GM19463 (cell line): Measurements from ENCODE around the gene CDK19.
"Not testable (repeated sequence)": the region's sequence is repeated elsewhere in the genome, so short reads cannot be mapped to it uniquely, and the experiment has no call there.

ENCODE experiments used
- ATAC-seq: cut with Tn5 transposase; IDR thresholded peaks from one replicate; pipeline ENCODE4 v1.9.1; 2021; ENCODE audit warnings: mild to moderate bottlenecking, moderate library complexity; ENCODE audit not compliant: unreplicated experiment

CDK19 gene

DNA sequence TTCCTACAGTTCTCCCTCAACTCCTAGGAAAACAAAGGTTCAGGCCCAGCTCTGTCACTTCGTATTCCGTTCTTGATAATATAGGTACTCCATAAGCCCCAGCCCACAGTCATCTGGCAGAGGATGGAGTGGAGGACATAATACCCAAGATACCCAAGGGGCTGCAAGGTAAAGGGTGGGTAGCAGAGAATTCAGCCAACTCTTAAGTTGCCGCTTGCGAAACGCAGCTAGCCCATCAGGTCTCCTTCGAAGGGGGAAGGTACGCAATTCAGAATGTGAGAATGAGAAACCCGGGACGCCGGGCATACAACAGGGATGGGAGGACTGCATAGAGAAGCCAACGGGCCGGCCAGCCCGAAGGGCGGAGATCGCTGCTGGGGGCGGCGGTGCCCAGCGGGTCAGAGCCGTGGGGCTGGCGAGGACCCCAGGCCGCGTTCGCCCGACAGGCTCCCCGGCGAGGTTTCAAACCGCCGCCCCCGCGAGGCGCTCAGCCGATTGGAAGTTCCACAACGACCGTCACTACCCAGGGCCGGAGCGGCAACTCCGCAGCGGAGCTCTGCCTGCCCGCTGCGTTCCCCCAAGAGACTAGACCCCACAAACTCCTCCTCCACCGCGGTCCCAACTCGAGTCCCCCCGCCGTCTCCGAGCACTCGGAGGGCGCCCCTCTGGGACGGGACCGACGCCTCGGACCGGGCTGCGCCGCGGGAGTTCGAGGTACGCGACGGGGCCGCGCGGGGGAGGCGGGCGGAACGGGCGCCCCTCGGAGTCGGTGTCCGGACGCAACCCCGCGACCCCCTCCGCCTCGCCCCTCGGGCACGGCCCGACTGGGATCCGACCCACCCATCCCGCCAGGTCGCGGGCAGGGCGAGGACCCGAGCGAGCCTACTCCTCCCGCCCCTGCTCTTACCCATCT lies 911 bp downstream of the CDK19 start:
- ATAC-seq, result peak; percentile 16

- ATAC-seq, result no peak
These were observed 1.7 kb downstream of the CDK19 start for GRCh38 chr6:110813338-110814101.

GRCh38 chr6:110812719-110813118 lies 2.5 kb downstream of the CDK19 start:
- ATAC-seq, result no peak

DNA sequence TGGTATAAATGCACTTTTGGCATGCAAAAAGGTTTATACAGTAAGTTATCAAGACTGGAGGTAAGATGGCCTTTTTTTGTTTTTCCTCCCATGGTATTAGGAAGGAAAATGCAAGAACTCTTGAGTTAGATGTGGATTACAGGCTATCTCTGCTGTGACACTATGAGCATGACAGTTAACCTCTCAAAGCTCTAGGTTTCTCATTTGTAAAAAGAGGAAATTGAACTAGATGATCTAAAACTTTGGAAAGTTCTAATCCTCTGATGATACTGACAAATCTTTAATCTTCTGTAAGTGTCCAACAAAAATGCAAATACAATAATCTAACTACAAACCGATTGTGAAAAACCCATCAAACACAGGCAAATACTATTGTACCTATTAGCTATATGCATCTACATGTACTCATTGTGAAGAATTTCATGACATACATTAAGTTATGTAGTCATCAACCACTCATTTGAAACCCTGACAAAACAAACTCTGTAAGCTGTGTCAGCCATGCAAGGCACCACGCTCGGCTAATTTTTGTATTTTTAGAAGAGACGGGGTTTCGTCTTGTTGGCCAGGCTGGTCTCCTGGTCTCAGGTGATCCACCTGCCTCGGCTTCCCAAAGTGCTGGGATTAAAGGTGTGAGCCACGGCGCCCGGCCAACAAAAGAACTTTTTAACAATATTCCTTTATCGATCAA lies 4.2 kb downstream of the CDK19 start:
- ATAC-seq, result peak; percentile 10

DNA sequence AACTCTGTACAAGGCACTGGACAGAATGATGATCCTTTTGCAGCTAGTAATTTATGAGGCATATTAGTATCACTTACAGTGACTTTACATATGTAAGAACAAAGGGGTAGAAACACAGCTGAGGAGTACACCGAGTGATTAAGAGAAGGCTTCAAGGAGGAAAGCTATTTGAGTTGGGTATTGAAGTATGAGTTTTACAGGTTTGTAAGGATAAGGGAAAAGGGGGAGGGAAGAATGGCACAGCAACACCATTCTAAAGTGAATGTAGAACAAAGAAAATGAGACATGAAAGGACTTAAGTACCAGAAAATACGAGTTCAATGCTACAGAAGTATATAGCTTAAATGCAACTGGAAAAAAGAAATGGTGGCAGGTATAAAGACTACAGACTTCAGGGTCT lies 5.5 kb downstream of the CDK19 start:
- no peak for ATAC-seq

DNA sequence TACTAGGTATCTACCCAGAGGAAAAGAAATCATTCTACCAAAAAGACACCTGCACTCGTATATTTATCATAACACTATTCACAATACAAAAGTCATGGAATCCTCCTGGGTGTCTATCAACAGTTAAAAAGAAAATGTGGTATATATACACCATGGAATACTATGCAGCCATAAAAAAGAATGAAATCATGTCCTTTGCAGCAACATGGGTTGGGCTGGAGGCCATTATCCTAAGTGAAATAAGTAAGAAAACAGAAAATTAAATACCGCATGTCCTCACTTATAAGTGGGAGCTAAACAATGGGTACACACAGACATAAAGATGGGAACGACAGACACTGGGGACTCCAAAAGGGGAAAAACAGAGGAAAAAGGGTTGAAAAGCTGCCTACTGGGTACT lies 13.1 kb downstream of the CDK19 start:
- ATAC-seq, result not testable (repeated sequence)

GRCh38 chr6:110800839-110801196 lies 14.5 kb downstream of the CDK19 start:
- ATAC-seq, result no peak

DNA sequence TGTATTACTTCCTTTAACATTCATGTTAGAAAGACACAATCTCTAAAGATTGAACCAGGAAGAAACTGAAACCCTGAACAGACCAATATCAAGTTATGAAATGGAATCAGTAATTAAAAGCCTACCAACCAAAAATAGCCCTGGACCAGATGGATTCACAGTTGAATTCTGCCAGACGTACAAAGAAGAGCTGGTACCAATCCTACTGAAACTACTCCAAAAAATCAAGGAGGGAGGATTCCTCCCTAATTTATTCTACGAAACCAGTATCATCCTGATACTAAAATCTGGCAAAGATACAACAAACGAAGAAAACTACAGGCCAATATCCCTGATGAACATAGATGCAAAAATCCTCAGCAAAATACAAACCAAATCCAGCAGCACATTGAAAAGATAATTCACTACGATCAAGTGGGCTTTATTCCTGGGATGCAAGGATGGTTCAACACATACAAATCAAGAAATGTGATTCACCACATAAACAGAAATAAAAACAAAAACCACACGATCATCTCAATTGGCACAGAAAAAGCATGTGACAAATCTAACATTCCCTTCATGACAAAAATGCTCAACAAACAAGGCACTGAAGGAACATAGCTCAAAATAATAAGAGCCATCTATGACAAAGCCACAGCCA lies 15.0 kb downstream of the CDK19 start:
- no peak for ATAC-seq

DNA sequence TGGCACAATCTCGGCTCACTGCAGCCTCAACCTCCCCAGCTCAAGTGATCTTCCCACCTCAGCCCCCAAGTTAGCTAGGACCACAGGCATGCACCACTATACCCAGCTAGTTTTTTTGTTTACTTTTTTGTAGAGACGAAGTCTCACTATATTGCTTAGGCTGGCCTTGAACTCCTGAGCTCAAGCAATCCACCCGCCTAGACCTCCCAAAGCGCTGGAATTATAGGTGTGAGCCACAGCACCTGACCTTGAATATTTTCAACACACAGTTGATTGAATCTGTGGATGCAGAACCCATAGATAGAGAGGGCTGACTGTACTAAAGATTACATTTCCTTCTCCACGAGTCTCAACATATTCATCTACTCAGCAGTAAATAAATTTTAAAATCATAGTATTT lies 15.6 kb downstream of the CDK19 start:
- ATAC-seq, result no peak

DNA sequence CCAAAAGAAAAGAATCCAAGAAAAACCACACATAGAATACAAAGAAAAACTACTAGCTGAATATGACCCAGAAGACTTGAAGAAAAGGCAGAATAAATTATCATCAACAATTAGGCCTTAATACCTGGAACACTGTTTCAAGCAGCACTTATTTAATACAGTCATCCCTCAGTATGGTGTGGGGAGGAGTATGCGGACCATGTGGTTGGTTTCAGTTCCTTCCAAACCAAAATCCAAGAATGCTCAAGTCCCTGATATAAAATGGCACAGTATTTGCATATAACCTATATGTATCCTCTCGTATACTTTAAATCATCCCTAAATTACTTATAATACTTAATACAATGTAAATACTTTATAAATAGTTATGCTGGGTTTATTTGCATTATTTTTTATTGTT lies 16.1 kb downstream of the CDK19 start:
- ATAC-seq, result no peak

- ATAC-seq, result no peak
These were observed 20.0 kb downstream of the CDK19 start for GRCh38 chr6:110795271-110795670.

DNA sequence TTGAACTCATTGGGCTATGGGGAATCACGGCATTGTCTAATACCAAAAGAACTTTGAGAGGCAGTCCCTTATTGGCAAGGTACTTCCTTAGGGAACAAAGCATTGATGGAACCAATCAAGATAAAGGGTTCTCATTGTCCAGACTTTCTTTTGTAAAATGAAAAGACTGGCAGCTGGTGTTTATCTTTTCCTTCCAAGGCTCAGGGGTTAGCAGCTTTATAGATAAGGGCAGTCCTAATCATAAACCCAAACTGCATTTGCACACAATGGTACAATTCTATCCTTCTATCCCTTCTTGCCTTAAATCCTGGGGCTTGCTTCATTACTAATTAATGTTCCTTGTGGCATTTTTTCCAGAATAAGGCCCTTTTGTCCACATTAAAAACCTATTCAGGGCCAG lies 28.6 kb downstream of the CDK19 start:
- ATAC-seq, result no peak

- ATAC-seq, result no peak
These were observed 29.0 kb downstream of the CDK19 start for GRCh38 chr6:110786271-110786670.

GRCh38 chr6:110784610-110784979 lies 30.7 kb downstream of the CDK19 start:
- no peak for ATAC-seq

- no peak for ATAC-seq
These were observed 33.6 kb downstream of the CDK19 start for GRCh38 chr6:110781522-110782214.

- ATAC-seq, result no peak
These were observed 36.9 kb downstream of the CDK19 start for GRCh38 chr6:110778333-110778732.

DNA sequence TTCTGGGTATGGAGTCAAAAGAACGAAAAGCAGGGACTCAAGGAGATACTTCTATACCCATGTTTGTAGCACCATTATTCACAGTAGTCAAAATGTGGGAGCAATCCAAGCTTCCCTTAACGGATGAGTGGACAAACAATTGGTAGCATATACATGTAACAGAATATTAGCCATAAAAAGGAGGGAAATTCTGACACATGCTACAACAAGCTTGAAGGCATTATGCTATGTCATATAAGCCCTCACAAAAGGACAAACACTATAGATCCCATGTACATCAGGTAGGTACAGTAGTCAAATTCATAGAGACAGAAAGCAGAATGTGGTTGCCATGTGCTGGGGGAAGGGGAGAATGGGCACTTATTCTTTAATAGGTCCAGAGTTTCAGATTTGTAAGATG lies 37.6 kb downstream of the CDK19 start:
- no peak for ATAC-seq

- ATAC-seq, result no peak
These were observed 38.9 kb downstream of the CDK19 start for GRCh38 chr6:110776413-110776812.

DNA sequence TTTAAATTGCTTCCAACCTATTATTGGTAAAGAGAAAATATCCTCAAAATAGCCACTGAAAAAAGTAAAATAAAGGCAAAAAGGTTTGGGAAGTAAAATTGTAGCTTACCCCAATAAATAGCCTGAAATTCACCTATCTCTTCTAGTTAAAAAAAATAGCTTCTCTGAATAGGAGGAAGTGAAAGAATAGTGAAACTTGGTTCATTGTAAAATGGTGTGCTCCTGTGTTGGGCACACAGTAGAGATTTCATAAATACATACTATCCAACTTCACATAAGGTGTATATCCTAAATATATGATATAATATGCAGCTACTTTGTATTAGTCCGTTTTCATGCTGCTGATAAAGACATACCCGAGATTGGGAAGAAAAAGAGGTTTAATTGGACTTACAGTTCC lies 45.3 kb downstream of the CDK19 start:
- no peak for ATAC-seq

DNA sequence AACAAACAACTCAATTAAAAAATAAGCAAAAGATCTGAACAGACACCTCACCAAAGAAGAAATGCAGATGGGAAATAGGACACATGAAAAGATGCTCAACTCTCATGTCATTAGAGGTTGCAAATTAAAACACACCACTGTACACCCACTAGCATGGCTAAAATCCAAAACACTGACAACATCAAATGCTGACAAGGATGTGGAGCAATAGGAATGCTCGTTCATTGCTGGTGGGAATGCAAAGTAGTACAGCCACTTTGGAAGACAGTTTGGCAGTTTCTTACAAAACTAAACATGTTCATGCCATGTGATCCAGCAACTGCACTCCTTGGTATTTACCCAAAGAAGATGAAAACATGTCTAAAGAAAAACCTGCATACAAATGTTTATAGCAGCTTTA lies 47.2 kb downstream of the CDK19 start:
- no peak for ATAC-seq

DNA sequence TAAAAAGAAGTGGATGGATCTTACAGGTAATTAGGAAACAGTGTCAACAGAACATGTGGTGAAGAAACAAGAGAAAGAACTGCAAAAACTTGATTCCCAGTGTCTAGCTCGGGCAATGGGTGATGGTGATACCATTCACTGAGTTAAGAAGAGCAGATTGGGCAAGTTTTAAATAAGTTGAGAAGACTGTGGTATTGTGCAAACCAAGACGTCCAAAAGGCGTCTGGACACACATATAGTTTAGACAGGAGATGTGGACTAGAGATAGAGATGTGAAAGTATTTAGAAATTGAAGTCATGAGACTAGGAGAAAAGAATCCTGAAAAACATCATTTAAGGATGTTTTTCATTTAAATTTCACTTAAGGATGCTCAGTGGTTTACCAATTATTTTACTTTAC lies 53.9 kb downstream of the CDK19 start:
- no peak for ATAC-seq
